HUES64 (cell line): Measurements from ENCODE around the gene DENND5A.

Experiments
- H3K27ac ChIP-seq: 2 replicates; pipeline ENCODE4 v1.7.0; 2013; ENCODE audit warnings: low read depth, low read length, inconsistent platforms
- H3K27me3 ChIP-seq: 2 replicates; pipeline ENCODE4 v1.6.1; 2013; ENCODE audit warnings: mild to moderate bottlenecking, low read length; ENCODE audit not compliant: insufficient read depth
- H3K36me3 ChIP-seq: 2 replicates; pipeline ENCODE4 v1.6.1; 2013; ENCODE audit warnings: mild to moderate bottlenecking, low read length; ENCODE audit not compliant: insufficient read depth
- H3K4me1 ChIP-seq: 2 replicates; pipeline ENCODE4 v1.6.1; 2013; ENCODE audit warnings: mild to moderate bottlenecking, low read length, moderate library complexity; ENCODE audit not compliant: insufficient read depth
- H3K4me3 ChIP-seq: 2 replicates; pipeline ENCODE4 v1.5.1; 2013; ENCODE audit warnings: mild to moderate bottlenecking, low read length, moderate library complexity
- H3K9ac ChIP-seq: 2 replicates; pipeline ENCODE4 v1.6.1; 2013; ENCODE audit warnings: mild to moderate bottlenecking, low read depth, low read length
- H3K9me3 ChIP-seq: 2 replicates; pipeline ENCODE4 v1.6.1; 2013; ENCODE audit warnings: low read depth, low read length; ENCODE audit not compliant: insufficient read depth
- WGBS: fragments of 150-250, 120-280 bp; methylation state at CpG from one replicate; pipeline ENCODE4 v1.1.7; 2013; ENCODE audit warnings: missing lambda C conversion rate; 5-methylcytosine and 5-hydroxymethylcytosine counted together

The DENND5A gene

GRCh38 chr11:9137293-9138132 is 127.6 kb downstream of the DENND5A start:
- Histone ChIP-seq H3K4me3 (no peak overlapping the region), H3K27ac (no peak overlapping the region; the same call in 1 of the 2 replicates), H3K9ac (no peak overlapping the region), H3K4me1 (peaks cover 9% of the 10 kb centered on the region), H3K9me3 (no peaks in the 10 kb centered on the region), H3K36me3 (peaks cover 56% of the 10 kb centered on the region), H3K27me3 (no peaks in the 10 kb centered on the region)
- WGBS = 34% methylated on average over 10 of the region's 10 CpGs

DNA sequence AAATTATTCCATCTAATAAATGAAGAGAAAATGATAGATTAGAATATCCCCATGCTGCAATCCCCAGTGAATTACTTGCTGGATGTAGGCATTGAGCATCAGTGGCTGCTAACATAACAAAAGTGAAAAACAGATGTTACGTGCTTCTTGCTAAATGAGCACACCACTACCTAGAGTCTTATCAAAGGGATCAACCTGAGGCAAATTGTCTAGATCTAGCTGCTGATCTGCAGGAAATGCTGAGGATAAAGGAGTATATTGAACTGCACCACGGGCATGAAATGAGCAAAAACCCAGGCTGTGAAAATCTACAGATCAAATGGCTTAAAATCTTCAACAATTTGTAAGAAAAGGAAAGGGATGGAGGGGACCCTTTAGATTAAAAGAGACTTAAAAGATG is 128.4 kb downstream of the DENND5A start:
- Histone ChIP-seq H3K36me3 (peaks cover 48% of the 10 kb centered on the region), H3K9me3 (no peaks in the 10 kb centered on the region), H3K27ac (no peak overlapping the region), H3K4me1 (peaks cover 9% of the 10 kb centered on the region), H3K4me3 (no peak overlapping the region), H3K9ac (no peak overlapping the region), H3K27me3 (no peaks in the 10 kb centered on the region)
- WGBS = 90% methylated on average over 2 of the region's 2 CpGs

GRCh38 chr11:9133956-9134355 is 131.2 kb downstream of the DENND5A start:
- WGBS = 100% methylated on average over 2 of the region's 2 CpGs

DNA sequence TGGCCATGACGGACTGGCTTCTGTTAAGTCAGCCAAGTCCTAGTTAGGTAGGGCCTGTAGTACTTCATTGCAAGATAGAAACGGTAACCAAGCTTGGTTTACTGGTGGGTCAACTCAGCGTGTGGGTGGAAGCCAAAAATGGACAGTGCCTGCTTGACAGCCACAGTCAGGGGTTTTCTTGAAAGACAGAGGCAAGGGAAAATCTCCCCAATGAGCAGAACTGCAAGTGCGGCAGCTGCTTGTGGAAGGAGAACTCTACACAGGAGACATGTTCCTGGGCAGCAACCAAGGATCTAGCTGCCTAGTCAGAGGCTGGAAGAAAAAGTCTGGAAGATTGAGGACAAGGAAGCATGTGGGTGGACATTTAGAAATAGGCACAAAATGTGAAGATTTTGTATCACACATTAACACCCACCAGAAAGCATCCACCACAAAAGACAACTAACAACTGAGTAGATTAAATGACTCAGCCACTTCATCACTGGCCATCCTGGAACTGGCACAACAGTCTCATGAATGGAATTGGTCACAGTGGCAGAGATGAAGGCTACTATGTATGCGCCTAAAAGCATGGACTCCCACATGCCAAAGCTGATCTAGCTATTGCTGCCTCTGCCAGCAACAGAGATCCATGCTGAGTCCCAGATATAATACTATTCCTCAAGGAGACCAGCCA is 132.8 kb downstream of the DENND5A start:
- Histone ChIP-seq H3K27ac (no peak overlapping the region), H3K4me1 (no peaks in the 10 kb centered on the region), H3K9me3 (0 out of 2 replicates have a peak, but pooled peaks cover 2% of the 10 kb centered on the region), H3K36me3 (peaks cover 17% of the 10 kb centered on the region), H3K27me3 (no peaks in the 10 kb centered on the region), H3K4me3 (no peak overlapping the region), H3K9ac (no peak overlapping the region)
- WGBS = 94% methylated on average over 5 of the region's 5 CpGs

More at GRCh38 chr11:9133956-9134355, 131.2 kb downstream of the DENND5A start:
- Histone ChIP-seq H3K36me3 (peaks cover 22% of the 10 kb centered on the region), H3K9ac (no peak overlapping the region), H3K27ac (no peak overlapping the region), H3K27me3 (no peaks in the 10 kb centered on the region), H3K9me3 (no peaks in the 10 kb centered on the region), H3K4me3 (no peak overlapping the region), H3K4me1 (peaks cover 5% of the 10 kb centered on the region)

DNA sequence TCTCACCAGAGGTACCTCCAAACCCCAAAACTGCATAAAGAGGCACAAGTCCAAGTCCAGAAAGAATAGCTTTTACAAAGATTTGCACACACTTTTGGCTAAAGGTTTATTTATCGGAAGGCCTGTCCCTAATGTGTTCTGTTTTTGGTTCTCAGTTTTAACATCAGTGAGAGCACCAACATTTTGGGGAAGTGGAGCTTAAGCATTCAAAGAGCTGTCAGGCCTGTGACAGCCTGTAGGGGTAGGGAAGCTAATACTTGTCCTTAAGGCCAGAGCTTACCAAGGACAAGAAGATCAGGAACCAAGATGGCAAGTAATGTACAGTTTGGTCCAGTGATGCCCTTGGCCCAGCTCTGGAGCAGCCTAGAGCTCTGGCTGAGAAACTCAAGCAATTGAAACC is 134.9 kb downstream of the DENND5A start:
- Histone ChIP-seq H3K4me1 (peaks cover 6% of the 10 kb centered on the region; the same call in 1 of the 2 replicates), H3K9ac (no peak overlapping the region), H3K9me3 (0 out of 2 replicates have a peak, but pooled peaks cover 2% of the 10 kb centered on the region), H3K27me3 (no peaks in the 10 kb centered on the region), H3K4me3 (no peak overlapping the region), H3K36me3 (no peaks in the 10 kb centered on the region; the same call in 1 of the 2 replicates), H3K27ac (no peak overlapping the region)
- 94% methylated on average over 1 of the region's 1 CpG for WGBS

GRCh38 chr11:9126636-9127035 is 138.5 kb downstream of the DENND5A start:
- Histone ChIP-seq H3K27me3 (no peaks in the 10 kb centered on the region), H3K4me3 (no peak overlapping the region), H3K4me1 (peaks cover 10% of the 10 kb centered on the region; the same call in 1 of the 2 replicates), H3K9ac (no peak overlapping the region), H3K36me3 (no peaks in the 10 kb centered on the region; the same call in 1 of the 2 replicates), H3K9me3 (0 out of 2 replicates have a peak, but pooled peaks cover 2% of the 10 kb centered on the region), H3K27ac (no peak overlapping the region)
- whole genome bisulfite sequencing = 98% methylated on average over 2 of the region's 2 CpGs

DNA sequence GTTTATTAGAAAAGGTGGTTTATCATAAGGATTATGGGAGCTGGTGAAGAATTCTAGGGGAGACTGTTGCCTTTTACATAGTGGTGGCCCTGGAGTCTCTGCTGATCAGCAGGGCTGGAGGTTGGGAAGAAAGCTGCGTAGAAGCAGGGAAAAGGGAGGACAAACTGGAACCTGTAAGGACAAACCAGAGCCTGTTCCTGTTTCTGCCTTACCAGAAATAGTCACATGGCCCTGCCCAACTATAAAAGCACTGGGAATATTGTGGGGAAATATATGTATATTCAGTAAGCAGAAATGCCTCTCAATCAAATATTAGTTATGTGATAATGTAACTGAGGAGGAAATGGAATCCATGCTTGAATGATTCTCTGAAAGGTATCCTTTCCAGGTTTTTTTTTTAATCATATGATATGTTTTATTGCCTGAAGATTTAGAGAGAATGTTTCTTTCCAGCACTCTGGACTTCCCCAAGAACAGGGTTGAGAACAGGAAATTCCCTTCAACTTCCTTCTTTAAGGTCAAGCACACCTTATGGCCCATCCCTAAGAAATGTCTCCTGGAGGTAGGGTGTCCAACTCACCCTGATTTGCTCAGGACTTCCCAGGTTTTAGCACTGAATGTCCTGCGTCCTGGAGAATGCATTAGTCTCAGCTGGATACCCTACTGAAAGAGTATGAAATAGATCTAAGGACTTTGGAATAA is 139.8 kb downstream of the DENND5A start:
- 0 out of 2 replicates have a peak, but pooled peaks cover 2% of the 10 kb centered on the region for H3K9me3 ChIP-seq
- H3K9ac ChIP-seq = no peak overlapping the region
- WGBS = 92% methylated on average over 2 of the region's 2 CpGs
- H3K36me3 ChIP-seq = no peaks in the 10 kb centered on the region
- peaks cover 21% of the 10 kb centered on the region for H3K4me1 ChIP-seq
- H3K27me3 ChIP-seq = no peaks in the 10 kb centered on the region
- no peak overlapping the region for H3K4me3 ChIP-seq
- H3K27ac ChIP-seq = no peak overlapping the region

DNA sequence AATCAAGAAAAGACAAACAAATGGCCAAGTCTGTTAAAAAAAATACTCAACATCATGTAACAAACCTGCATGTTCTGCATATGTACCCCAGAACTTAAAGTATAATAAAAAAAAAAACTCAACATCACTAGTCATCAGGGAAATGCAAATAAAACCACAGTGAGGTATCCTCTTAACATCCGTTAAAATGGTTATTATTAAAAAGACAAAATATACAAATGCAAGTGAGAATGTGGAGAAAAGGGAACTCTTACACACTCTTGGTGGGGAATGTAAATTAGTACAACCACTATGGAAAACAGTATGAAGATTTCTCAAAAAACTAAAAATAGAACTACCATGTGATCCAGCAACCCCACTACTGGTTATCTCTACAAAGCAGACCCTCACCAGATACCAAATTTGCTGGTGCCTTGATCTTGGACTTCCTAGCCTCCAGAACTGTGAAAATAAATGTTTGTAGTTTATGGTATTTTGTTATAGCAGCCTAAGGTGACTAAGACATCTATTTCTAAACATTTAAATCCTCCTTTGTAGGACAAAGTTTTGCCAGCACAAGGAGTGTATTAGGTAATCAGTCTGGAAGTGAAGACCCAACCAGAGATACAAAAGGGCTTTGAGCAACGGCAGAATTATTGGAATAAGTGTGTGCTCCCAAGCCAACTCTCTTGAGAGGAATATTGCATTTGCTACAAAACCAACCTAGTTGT is 141.4 kb downstream of the DENND5A start:
- Histone ChIP-seq H3K27ac (no peak overlapping the region), H3K4me3 (no peak overlapping the region)

DNA sequence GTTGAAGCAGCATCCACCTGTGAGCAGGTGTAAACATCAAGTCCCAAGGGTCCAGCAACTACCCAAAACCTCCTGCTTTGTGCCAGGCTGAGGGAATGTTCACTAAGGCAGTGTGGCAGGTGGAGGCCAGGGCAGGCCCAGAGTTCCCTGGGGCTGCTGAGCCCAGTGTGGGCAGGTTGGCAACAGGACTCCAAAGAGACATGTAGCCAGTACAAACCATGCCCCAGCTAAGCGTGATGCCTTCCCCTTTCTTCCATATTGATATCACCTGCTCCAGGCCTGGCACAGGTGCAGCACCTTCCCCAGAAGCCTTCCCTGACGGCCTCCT is 143.7 kb downstream of the DENND5A start:
- H3K4me1 ChIP-seq = peaks cover 17% of the 10 kb centered on the region
- H3K4me3 ChIP-seq = no peak overlapping the region
- no peaks in the 10 kb centered on the region for H3K27me3 ChIP-seq
- H3K27ac ChIP-seq = peak overlapping the region; percentile 71; the same call in 1 of the 2 replicates
- H3K9me3 ChIP-seq = no peaks in the 10 kb centered on the region
- H3K9ac ChIP-seq = no peak overlapping the region
- 88% methylated on average over 2 of the region's 2 CpGs for WGBS
- H3K36me3 ChIP-seq = no peaks in the 10 kb centered on the region

More for the DNA sequence above, 141.4 kb downstream of the DENND5A start:
- Histone ChIP-seq H3K4me1 (peaks cover 23% of the 10 kb centered on the region), H3K27me3 (no peaks in the 10 kb centered on the region), H3K9ac (no peak overlapping the region), H3K36me3 (no peaks in the 10 kb centered on the region), H3K9me3 (0 out of 2 replicates have a peak, but pooled peaks cover 2% of the 10 kb centered on the region)
- 89% methylated on average over 1 of the region's 2 CpGs for WGBS

DNA sequence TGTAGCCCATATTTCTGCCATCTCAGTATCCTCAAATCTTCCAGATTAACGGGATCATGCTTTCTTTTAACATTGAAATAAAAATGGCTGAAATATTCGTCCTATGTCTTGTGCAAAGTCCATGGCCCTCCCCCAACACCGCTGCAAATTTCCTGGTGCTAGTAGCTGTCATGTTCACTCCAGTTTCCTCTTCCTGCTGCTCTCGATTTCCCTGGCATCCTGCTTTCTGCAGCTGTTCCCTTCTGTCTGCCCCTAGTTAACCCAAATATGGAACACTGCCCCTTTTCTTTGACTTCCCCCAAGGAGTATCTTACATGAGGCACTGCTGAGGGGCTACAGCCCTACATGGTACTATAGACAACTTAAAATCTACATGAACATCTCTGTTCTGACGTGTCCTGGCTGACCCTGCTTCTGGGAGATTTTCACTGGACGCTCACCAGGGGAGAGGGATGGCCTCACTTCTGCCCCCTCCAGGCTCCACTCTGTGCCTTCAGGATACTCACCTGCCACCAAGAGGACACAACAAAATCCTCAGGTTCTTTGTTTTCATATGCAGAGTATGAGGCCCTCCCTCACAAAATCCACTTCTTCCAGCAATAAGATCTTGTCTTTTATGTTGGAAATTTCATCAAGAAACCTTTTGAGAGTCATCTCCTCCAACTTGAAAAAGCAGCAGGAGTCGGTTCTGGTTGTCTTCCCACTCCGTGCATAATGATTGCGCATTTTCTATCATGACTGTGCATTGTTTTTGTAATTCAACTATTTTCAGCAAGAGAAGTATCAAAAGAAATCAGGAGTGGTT is 144.3 kb downstream of the DENND5A start:
- Histone ChIP-seq H3K27me3 (no peaks in the 10 kb centered on the region), H3K4me3 (no peak overlapping the region), H3K27ac (peak overlapping the region; percentile 71; the same call in 1 of the 2 replicates), H3K4me1 (peaks cover 17% of the 10 kb centered on the region), H3K36me3 (no peaks in the 10 kb centered on the region), H3K9me3 (no peaks in the 10 kb centered on the region), H3K9ac (no peak overlapping the region)
- 47% methylated on average over 9 of the region's 9 CpGs for WGBS
